Colon (tissue), 2 donors: ENCODE results near the gene ACTRT2.

Experiments used
- FAIRE-seq: peaks from 2 replicates; lab custom pipeline; 2012; peaks lifted over from hg19 to GRCh38; lab: Jason Lieb, UNC
- donor health status: control.
- donor health status: control.

ACTRT2 gene

DNA sequence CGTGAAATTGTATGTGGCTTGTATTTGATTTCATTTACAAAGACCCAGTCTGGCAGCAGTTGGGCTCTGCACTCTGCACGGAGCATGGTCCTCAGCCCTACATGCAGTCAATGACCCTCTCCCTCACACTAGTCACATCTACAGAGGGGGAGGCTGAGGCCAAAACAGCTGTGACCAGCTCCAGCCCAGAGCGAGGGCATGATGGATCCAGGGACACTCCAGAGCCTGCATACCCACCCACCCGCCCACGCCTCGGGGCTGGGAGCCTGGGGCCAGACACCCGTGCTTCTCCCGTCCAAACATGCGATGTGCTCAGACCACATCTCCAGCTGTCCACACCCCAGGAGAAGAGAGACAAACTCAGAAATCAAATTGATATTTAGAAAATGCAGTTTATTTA is 33.8 kb downstream of the ACTRT2 start:
- no peak for FAIRE-seq

DNA sequence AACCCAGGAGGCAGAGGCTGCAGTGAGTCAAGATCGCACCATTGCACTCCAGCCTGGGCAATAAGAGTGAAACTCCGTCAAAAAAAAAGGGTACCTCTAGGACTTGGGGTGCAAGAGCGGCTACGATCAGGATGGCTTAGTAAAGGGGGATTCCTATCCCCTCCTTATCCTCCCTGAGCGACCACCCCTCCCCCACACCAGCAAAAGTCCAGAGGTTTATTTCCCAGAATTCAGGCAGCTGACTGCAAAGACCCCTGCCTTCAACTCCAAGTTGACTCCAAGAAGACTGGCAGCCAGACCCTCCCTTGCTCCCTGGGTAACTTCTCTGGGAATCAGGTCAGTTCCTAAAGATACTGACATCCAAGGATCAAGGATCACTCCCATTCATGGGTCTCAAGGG is 35.4 kb downstream of the ACTRT2 start:
- no peak for FAIRE-seq

DNA sequence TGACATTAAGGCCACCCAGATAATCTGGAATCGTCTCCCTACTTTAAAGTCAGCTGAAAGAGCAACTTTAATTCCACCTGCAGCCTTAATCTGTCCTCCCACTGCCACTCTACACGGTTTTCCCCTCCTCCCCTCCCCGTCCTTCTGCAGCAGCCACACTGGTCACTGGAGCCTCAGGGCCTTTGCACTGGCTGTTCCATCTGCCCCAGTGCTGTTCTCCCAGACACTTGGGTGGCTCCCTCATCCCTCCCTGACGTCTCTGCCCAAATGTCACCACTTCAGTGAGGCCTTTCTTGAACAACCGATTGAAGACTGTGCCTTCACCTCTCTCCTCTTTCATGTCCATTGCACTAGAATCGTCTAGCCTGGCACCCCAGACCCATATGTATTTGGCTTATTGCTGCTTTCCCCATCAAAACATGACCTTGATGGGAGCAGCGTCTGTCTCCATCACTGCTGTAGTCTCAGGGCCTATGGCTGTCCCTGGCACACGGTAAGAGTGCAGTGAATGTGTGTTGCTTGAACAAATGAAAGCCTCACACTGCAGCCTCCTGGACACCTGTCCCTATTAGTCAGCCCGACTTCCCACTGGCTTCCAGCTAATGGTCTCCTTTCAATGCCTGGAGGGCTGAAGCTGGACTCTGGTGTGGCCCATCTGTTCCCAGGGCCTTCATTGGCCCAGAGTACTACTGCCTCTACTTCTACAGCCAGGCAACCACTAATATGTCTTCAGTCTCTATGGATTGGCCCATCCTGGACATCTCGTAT is 37.2 kb downstream of the ACTRT2 start:
- no peak for FAIRE-seq

DNA sequence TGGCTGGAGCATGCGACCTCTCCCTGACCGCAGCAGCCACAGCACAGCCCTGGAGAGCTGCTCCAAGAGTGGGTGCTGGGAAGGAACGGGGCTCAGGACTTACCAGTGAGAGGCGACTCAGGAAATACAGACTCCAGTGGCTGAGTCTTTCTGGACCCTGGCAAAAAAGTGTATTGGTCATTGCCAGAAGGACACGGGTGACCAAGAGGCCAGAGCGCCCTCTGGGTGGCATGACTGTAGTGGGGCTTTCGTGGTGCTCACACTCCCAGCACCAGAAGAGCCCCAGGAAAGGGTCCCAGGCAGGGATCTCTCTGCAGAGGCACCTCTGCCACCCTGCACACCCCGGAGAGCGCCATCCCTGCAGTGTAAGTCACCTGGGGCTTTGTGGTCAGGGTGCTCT is 38.9 kb downstream of the ACTRT2 start:
- FAIRE-seq: no peak

DNA sequence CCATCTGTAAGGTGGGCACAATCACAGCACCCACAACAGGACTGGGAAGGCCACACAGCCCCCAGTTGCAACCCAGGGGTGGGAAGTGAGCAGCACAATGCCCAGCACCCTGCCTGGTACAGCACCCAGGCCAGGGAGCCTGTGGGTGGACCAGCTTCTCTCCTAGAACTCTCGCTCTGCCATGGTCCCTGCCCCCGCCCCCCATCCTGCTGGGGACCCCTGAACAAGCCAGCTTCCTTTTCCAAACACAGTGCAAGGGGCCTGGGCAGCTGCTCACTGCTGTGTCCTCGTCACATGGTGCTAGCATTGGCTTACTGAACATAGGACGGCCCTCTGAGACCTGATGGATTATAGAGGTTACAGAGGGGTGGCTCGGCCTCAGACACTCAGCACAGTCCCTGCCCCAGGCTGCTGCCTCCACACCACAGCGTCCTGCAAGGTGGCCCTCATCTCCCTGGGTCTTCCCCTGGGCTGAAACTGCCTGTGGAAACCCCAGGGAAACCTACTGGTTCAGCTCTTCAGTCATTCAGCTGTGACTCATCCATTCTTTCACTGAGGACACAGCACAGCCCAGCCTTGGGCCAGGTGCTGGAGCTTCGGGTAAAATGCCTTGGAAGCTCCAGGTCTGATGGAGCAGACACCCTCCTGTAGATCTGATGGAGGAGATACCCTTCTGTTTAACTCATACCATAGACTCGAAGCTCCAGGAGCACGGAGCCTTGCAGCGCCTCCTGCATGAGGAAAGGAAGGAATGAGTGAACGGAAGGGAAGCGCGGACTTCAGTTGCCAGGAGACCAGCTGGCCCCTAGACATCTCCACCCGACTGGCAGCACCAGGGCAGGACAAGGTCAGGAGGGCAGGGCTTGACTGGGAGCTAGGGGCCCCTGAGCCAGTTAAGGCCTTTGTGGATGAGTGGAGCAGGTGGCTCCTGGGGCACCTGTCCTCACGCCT is 39.6 kb downstream of the ACTRT2 start:
- no peak for FAIRE-seq

DNA sequence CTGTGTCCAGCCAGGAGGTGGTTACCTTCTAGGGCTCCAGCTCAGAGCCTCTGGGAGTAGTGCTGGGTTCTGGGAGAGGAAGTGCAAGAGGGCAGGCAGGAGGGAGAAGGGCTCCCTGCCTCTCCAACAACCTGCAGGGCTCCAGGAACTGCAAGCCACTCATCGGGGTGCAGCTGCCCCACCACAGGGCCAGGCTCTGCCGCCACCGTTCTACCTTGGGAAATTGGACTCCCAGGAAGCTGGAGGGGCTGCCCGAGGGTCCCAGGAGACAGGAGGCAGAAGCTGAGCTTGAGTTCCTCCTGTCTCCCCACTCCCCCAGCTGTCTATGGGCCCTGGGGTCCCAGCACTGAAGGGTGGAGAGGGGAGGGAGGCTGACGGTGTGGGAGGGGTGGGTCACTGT is 40.3 kb downstream of the ACTRT2 start:
- FAIRE-seq: no peak

DNA sequence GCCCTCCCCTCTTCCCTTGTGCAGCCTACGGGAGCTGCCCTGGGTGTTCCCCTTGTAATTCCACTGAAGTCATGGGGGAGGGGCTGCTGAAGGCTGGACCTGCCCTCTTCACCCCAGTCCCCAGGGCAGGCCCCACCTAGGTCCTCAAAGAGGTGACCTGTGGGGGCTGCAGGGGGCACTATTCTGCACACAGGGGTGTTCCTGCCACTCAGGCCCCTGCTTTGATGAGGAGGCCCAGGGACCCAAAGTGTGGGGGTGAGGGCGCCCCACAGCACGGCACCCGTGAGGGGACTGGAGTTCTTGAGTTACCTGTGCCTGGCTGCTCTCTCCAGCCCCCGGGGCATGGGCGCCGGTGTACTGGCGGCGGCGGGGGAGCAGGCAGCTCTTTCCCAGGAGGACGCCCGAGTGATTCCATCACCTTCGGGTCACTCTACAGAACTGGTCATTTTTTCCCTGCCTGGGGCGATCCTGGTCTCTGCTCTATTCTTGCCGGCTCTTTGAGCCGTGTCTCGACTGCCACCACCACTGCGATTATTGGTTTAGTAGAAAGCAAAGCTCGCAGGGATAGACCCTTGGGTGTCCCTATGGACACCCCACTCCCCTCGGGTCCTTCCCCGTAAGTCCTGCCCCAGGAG is 40.8 kb downstream of the ACTRT2 start:
- no peak for FAIRE-seq

DNA sequence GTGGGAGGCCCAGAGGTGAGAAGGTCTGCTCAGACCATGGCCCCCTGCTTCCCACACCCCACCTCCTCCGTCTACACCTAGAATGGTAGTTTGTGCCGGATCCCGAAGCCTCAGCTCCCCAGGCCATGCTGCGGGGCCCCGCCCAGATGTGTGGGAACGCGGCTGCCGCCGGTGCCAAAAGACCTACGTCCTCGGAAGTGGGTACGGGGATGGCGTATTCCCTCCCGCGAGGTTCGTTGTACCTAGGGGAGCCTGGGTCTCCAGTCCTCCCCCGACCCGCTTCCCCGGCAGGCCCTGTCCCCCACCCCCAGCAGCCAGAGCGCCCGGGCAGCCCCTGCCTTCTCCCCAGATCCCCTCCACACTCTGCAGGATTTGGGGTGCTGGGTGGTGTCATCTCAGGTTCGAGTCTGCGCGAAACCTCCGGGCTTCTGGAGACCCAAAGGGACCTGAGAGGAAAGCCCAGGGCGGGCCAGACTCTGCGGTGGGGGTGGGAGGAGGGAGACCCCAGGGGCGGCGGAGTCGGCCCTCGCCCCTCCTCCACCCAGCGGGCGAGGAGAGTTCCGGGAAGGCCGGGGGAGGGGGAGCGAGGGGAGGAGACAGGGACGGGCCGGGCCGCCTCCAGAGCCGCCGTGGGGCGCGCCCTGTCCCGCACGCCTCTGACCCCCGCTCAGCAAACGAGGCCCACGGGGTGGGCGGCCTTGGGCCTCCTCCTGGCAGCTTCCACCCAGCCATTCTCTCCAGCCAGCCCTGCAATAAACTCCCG is 41.5 kb downstream of the ACTRT2 start:
- FAIRE-seq: no peak

DNA sequence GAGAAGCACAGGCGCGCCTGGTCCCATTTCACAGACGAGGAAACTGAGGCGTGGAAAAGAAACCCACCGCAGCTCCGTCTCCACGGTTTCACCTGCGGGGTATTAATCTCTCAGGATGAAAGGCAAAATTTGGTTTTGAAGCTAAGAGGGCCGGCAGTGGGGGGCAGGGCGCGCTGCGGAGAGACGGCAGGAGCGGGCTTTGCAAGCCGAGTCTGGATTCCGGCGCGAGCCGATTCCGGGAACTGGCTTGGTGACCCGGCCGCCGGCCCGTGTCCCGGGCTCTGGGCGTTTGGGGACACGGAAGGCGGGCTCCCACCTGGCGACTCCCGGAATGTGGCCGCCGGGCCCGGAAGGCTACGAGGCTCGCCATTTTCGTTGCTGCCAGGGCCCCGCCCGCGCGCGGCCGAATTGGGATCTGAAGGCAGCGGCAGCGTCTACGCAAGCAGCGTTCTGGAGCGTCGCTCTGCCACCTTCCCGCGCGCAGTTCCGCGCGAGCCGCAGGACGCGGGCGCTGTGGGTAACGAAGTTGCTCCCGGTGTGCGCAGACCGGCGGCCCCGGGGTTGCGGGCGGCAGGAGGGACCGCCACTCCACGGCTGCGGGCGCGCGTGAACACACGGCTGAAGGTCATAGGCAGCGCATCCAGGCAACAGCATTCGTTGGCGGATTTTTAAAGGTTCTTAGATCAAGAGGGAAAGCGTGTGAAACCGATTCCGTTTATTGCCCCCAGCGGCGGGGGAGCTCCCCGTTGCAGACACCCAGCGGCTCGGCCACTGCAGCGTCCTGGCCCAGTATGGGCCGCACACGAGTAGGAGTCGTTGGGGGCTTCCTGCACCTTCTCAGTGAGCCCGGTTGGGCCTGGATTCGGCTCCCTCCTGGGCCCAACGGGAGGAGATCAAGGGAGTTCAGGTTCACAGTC is 42.4 kb downstream of the ACTRT2 start:
- FAIRE-seq: no peak

DNA sequence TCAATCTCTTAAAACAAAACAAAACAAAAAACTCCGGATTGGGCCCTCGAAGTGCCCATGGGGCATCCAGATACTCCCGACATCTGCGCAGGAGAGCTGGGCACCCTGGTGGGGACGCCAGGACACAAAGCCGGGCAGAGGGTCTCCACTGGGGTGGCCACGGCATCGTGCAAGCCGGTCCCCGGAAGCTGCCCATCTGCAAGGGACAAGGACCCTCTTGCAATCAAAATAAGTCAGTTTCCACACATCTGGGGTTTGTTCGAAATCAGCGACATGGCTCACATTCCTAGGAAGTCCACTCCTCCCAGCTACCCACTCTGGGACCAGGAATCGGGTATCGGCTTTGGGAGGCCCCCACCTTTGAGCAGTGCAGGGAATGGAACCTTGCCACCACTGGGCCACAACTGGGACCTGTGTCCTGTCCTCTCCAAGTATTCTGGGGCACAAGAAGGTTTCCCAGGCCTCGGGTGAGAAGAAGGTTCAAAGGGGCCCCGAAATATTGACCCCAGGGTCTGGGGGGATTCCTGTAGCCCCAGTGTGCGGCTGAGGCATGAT is 43.1 kb downstream of the ACTRT2 start:
- no peak for FAIRE-seq

DNA sequence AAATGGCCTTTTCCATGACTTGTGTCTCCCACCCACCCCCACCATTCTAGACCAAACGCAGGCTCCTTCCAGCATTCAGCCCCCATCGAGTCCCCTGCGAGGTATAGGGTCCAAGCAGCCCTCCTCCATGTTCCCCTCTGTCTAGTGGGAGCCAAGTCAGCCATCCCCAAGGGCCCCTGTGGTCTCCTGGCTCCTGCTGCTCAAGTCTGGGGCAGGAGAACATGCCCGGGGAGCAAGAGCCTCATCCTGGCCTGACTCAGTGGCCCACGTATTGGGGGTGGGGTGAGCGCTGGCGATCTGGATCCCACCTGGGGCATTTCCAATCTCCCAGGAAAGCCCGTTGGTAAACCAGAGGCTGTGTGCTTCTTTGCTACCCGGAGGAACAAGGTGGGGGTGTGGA is 43.6 kb downstream of the ACTRT2 start:
- no peak for FAIRE-seq

DNA sequence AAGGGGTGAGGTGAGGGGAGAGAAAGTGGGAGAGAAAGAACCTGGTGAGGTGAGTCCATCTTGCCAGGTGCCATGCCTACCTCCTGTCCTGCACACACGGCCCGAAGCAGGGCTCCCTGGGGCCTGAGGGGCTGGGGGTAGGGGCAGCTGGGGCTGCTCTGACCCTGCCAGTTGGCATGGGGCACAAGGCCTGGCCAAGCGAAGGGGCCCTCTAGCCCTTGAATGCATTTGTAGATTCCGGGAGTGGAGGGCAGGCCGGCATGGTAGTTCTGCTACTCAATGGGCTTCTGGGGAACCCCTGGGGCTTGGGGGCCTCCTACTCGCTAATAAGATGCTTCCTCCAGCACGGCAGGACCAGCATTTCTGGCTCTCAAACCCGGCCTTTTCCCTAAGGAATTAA is 44.1 kb downstream of the ACTRT2 start:
- no peak for FAIRE-seq

DNA sequence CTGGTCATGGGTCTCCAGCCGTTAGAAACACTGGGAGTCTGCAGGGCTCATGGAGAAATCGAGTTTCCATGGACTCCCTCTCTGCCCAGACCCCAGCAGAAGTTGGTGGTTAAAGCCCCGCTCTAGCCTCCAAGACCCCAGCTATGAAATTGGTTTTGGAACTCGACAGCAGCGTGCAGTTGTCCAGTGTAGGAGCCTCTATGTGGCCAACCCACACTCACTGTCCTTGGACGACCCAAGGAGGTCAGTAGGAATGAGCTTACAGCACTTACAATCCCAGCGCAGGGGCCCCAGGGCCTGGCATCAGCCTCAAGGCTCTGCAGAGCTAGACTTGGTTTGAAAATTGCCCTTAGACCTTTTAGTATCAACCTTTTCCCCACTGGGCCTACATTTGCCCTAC is 44.5 kb downstream of the ACTRT2 start:
- no peak for FAIRE-seq

DNA sequence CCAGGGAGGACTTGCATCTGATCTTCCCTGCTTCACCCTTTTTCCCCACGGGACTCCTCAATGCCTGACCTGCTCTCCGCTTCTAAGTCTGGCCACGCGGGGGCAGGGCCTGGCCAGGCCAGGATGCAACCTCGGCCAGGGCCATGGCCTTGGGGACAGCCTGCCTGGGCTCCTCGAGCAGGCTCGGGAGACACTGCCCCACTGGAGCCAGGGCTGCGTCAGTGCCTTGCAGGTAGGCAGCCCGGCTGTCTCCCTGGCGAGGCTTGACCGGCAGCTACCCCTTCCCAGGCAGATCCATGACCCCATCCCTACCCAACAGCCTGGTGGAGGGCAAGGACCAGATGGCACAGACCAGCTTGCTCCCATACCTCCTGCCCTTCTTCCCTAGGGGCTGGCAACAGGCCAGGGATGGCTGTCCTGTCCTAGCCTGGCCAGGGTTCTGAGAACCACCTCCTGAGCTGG is 45.0 kb downstream of the ACTRT2 start:
- FAIRE-seq: no peak

DNA sequence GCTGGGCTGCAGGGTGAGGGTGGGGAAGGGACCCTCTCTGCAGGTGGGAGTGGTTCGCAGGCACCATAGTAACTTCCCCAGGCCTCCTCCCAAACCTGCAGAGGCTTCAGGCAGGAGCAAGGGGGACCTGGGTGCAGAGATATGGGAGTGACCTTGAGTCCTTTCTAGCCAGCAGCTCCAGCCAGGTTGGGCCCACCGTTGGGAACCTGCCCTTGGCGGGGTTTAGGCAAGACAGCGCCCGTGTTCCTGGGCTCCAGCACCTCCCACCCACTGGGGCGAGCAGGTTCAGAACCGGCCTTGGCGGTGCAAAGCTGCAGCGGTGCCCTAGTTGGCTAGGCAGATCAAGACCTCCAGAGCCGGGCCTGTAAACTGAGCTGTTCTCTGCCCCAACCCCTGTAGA is 45.6 kb downstream of the ACTRT2 start:
- FAIRE-seq: no peak

DNA sequence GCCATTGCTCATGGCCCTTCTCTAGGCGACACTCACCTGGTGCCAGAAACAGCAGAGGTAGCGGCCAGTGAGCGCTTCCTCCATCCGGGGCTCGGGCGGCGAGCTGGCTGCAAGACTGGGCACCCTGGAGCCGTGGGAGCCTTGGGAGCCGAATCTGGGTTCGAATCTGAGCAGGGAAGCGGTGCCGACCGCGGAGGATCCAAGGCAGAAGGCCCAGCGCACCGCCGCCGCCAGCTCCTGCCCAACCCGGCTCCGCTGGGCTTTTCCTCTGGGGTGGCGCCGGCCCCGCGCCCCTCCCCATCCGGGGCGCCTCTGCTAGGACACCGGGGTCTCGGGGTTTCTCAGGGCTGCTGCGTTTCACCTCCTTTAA is 46.0 kb downstream of the ACTRT2 start:
- no peak for FAIRE-seq

DNA sequence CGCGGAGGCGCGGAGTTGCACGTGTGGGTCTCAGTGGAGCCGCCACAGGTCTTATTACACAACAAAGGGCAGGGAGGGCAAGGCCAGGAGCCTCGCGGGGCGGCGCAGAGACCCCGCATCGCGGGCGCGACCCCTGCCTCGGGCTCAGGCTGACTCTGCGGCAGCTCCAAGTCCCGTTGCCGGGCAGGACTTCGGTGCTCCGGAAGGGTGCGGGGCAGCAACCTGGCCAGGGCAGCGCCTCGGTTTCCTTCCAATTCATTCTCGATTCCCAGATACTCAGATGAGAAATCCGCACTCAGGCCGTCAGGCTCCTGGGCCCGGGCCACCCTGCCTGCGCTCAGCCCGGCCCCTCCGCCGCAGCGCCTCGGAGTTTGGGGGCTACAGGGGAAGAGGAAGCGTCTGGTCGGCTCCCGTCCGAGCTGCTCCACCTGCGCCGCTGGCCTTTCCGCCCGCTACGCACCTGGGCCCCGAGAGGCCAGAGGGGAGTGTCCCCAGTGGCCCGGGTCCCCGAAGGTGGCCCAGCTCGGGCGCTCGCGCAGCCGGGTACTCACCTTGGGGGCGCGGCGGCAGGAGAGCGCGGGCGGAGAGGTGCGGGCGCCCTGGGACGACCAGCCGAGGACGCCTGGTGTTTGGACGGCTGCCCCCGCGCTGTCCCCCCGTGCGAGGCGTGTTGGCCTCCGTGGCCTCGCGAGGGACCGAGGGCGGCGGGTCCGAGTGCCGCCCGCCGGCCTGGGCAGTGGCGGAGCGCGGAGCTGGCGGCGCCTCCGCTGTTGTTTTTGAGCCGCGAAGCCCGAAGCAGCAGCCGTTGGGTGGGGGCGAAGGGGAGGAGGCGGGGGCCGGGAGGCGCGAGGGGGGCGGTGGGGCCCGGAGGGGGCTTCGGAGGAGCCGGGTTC is 46.6 kb downstream of the ACTRT2 start:
- FAIRE-seq: no peak

DNA sequence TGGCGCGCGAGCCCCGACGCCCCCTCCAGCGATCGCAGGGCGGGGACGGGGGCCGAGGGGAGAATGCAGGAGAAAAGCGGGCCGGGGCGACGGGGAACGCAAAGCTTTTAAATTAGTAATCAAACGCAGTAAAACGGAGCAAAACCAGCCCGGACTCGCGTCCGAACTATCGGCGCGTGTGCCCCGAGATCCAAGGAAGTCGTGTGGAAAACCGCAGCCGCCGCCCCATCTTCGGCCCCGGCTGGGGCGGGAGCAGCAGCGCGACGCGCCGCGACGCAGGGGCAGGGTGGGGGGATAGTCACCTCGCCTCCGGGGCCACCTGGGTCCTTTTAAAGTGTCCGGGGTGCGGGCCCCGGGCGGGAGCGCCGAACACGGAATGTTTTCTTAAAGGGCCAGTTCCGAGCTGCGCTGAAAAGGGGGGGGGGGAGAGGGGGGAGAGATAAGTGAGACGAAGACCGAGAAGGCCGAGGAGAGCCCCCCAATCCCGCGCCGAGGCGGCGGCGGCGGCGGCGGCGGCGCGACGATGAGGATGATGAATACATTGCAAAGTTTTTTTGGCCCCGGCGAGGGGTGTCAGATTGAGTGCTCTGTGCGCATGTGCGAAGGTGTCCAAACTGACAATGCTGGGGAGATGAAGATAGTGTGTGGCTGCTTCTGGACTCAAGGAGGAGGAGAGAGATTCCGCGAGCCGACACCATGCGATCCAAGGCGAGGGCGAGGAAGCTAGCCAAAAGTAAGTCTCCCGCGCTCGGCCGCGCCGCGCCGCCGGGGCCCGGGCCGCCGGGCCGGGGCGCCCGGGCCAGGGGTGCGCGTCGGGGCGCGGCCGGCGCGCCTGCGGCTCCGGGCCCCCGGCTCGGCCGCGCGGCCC is 47.5 kb downstream of the ACTRT2 start, which contains the start of gene PRDM16:
Gene PRDM16 (plus strand): TSS at position 640 of the 868 bp plus-strand sequence. CDS start 57 bp downstream, at position 697.
- no peak for FAIRE-seq
